NCI-H446 (cell line): ENCODE results near the gene C11orf87.

ENCODE experiments used
- DNase-seq, 2 experiments: peaks; one replicate each; lab custom pipeline; 2025; lab: John Stamatoyannopoulos, UW

Gene C11orf87

GRCh38 chr11:109421981-109422869 is at the start of gene C11orf87:
Gene C11orf87, plus strand, starts transcription at chr11:109422190. Its CDS starts 1,444 bp downstream, at chr11:109423634.
- no peak for DNase-seq

- no peak for DNase-seq
These were observed 48.0 kb upstream of the C11orf87 start for GRCh38 chr11:109374032-109374431.

DNA sequence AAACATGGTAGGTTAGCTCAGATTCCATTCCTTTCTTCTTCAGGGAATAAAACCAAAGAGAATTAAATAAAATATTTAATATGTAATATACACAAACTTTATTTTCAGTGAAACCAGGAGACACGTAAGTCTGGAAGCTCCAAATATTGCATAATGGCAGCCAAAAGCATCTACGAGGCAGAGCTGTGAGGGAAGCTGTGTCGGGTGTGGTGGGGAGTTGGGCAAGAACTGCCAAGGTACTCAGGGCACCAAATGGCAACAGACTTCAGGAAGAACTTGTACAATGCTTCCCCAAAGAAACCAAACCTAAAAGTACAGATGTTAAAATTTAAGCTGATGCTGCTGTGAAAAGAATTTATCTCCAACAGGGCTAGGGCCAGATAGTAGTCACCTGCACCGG is 47.5 kb upstream of the C11orf87 start:
- DNase-seq, result no peak

DNA sequence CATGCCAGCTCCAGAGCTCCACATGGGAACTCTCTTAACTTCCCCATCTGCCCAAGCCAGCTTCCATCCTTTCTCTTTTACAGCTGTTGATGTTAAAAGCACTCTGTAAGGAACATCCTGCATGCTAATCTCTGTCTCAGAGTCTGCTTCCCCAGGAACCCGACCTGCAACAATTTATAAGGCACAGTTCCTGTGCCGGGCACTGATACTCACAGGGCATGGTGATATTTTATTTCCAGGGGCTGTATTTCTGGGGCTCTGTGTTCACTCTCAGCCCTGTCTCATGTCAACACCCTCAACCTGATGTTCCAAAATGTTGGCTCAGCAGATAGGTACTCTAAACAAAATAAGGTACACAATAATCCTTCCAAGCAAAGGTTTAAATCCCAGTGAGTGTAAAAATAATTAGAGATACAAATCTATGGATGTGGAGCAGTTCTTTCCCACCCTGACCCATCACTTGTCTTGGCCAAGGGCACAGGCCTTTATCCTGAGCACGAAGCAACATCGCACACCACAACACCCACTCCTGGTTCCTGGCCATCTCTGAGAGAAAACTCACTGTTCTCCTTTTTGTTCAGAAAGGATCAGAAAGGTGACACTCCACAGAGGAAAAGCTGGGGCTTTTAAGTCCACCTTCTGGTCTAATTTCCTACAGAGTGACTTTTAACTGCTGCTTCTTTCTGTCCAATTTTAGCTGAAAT is 44.8 kb upstream of the C11orf87 start:
- peak in 1 of 2 experiments; percentile 36 for DNase-seq

- no peak for DNase-seq
These were observed 44.0 kb upstream of the C11orf87 start for GRCh38 chr11:109378034-109378433.

- DNase-seq, result peak; percentile 7 to 48
These were observed 38.7 kb upstream of the C11orf87 start for GRCh38 chr11:109383306-109383705.

DNA sequence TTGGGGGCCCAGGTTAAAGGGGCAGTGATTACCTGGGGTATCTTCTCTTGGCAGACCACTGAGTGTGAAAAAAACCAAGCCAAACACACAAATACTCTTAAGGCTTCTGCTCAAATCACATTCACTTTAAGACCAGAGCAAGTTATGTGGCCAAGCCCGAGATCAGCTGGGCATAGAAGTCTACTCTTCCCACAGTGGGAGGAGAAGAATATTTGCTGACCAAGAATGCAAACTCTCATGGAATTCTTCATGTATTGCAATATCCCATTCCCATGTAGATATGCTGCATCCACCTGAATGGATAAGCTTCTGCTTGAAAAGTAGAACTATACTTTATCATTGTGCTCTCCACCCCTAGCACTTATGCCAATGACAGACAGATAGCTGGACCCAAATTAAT is 37.1 kb upstream of the C11orf87 start:
- no peak for DNase-seq

GRCh38 chr11:109388982-109389381 is 33.0 kb upstream of the C11orf87 start:
- DNase-seq, result no peak

DNA sequence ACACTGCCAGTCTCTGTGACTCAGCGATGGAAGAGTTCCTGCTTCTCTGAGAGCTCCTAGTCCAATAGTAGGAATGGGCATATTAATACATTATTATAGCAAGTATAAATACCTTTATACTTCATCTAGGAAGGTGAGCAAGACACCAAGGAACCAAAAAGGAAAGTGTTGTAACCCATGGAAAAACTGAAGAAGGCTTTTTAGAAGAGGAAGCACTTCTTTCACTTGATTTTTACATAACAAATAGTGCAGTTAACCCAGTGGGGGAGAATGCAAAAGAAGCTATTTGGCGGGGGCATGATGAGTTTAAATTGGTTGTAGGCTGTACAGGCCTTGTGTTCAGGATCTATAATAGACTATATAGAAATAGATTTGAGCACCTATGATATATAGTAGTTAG is 31.2 kb upstream of the C11orf87 start:
- no peak for DNase-seq

GRCh38 chr11:109401545-109401944 is 20.4 kb upstream of the C11orf87 start:
- no peak for DNase-seq

DNA sequence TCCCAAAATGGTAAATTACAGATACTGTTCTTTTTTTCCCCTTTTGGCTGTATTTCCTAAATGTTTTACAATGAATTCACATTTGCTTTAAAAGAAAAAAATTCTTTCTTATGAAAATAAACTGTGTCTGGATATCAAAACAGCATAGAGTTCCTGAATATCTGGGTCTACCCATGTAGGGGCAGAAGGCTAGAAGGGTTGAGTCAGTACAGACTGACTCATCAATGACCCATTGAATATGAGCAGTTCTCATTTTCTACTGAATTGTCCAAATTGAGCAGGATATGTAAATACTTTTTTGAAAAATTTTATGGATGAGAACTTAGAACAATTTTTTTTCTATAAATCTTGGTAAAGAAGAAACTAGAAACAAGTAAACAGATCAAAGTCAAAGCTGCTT is 16.3 kb upstream of the C11orf87 start:
- no peak for DNase-seq

GRCh38 chr11:109416601-109417000 is 5.4 kb upstream of the C11orf87 start:
- DNase-seq, result no peak

- no peak for DNase-seq
These were observed 978 bp downstream of the C11orf87 start for GRCh38 chr11:109422870-109423465.

DNA sequence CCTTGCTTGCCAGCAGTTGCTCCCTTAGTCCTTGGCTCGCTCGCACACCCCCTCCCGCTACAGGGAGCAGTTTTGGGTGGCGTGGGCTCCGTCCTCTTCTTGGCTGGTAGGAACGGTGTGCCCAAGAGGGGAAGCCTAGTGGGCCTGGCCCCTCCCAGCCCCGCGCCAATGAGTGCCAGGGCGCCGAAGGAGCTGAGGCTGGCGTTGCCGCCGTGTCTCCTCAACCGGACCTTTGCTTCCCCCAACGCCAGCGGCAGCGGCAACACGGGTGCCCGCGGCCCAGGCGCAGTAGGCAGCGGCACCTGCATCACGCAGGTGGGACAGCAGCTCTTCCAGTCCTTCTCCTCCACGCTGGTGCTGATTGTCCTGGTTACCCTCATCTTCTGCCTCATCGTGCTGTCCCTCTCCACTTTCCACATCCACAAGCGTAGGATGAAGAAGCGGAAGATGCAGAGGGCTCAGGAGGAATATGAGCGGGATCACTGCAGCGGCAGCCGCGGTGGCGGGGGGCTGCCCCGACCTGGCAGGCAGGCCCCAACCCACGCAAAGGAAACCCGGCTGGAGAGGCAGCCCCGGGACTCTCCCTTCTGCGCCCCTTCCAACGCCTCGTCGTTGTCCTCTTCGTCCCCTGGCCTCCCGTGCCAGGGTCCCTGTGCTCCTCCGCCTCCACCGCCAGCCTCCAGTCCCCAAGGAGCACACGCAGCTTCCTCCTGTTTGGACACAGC is 1.6 kb downstream of the C11orf87 start:
- DNase-seq, result no peak

DNA sequence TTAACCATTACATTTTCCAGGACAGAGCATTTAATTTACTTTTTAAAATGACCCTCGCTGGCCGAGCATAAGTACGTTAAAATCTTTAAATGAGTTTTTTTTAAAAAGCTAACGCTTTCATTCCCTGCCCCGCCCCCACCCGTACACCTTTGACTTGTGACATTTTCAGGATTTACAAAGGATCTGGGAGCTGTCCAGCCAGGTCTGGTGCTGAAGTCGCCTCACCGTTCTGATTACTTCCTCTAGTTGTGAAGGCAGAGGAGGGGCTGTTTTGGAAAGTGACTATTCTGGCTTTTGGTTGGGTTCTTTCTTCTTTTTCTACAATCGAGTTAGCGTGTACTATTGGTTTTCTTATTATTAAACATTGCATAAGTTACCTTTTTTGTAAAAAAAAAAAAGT is 2.9 kb downstream of the C11orf87 start:
- no peak for DNase-seq

- DNase-seq, result no peak
These were observed 3.6 kb downstream of the C11orf87 start for GRCh38 chr11:109425554-109425953.

- DNase-seq, result peak in 1 of 2 experiments; percentile 20
These were observed 4.7 kb downstream of the C11orf87 start for GRCh38 chr11:109426442-109427240.

- DNase-seq, result no peak
These were observed 10.1 kb downstream of the C11orf87 start for GRCh38 chr11:109432105-109432504.

DNA sequence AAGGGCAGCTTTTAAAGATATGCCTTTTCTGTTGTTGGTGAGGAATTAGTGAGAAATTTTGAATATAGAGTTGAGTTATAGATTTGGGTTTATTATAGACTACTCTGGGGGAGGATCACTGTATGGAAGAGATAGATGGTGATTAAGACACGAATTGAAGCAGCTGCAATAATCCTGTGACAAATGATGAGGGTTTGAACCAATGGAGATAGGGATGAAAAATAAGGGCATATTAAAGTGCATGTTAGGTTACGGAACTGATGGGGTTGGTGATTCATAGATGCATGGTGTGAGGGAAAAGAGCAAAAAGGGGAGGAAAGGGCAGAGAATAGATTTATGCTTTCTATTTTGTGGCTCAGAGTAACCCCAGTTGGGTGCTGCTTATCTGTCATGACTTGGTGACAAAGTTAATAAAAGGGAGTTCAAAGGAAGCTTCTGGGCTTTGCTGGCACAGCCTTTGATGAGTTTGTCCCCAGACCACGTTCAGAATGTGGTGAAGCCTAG is 11.8 kb downstream of the C11orf87 start:
- DNase-seq, result no peak

DNA sequence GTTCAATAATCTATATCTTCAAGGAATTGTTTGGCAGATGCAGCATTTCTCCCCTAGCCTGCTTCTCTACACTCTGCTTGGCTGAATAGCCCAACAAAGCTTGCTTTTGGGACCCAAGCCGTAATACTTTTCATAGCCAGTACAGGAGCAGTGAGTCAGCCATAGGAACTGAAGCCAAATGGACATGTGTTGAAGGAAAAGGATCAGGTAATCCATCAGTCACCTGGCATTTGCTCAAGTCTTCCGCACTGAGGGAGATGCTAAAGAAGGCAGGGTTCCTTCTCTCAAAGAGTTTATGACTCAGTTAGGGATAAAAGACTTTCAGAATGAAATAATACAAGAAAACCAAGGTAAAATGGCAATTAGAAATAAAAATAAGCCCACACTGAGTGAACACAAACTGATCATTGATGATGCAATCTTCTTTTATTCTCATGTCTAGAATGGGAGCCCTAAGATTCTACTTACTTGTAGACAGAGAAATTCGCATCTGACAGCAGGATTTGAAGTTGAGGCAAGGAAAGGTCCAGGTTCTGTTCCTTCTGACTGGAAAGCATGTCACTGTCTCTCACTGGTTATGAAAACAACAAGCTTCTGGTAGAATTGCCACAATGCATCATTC is 13.2 kb downstream of the C11orf87 start:
- DNase-seq, result peak; percentile 66 to 93

- peak in 1 of 2 experiments; percentile 72 for DNase-seq
These were observed 17.7 kb downstream of the C11orf87 start for GRCh38 chr11:109439684-109440083.
